ENCODE data around the gene CHMP4B. TPM values are rescaled to one million over a fixed set of nuclear protein-coding genes. Genes with fewer than 3 reads are reported as not detected.

The CHMP4B gene
- total RNA-seq, 6 donors from 2014 or later: 71.2 to 139 (median 104) TPM

DNA sequence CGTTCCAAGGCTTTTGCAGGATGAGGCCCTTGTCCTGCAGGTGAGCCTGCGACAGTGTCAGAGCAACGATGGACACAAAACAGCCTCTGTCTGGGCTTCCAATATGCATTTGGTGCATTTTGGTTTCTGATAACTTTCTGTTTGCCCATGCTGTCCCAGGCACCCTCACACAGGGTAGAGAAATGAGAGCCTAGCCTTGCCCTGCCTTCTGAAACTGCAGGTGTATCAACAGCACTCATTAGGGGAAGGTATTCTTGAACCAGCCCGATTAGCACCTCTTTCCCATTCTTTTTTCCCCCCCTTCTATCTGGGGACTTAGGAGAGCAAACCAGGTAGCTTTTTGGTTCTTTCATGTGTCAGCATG lies 30.3 kb downstream of the CHMP4B start:
- DNase-seq (no peak), ATAC-seq (ENCODE audit: low FRiP score in 2 of 2) (no peak)
- TF ChIP-seq POLR2A (IDR thresholded peaks at IDR 0.05) (no peak), POLR2AphosphoS5 (IDR thresholded peaks at IDR 0.05) (no peak), EP300 (IDR thresholded peaks at IDR 0.05) (no peak)
- TF ChIP-seq, protein P1, sequence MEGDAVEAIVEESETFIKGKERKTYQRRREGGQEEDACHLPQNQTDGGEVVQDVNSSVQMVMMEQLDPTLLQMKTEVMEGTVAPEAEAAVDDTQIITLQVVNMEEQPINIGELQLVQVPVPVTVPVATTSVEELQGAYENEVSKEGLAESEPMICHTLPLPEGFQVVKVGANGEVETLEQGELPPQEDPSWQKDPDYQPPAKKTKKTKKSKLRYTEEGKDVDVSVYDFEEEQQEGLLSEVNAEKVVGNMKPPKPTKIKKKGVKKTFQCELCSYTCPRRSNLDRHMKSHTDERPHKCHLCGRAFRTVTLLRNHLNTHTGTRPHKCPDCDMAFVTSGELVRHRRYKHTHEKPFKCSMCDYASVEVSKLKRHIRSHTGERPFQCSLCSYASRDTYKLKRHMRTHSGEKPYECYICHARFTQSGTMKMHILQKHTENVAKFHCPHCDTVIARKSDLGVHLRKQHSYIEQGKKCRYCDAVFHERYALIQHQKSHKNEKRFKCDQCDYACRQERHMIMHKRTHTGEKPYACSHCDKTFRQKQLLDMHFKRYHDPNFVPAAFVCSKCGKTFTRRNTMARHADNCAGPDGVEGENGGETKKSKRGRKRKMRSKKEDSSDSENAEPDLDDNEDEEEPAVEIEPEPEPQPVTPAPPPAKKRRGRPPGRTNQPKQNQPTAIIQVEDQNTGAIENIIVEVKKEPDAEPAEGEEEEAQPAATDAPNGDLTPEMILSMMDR (IDR thresholded peaks at IDR 0.05): no peak
- H3K4me1 ChIP-seq: peaks cover 67 to 99% (median 80%) of the 10 kb centered on the region in 4 donors
- no peaks in the 10 kb centered on the region for H3K9me3 ChIP-seq
- H3K27me3 ChIP-seq: no peaks in the 10 kb centered on the region
- 71 to 77% methylated on average over 4 of the region's 4 CpGs for WGBS, 2 donors
- H3K4me3 ChIP-seq: no peak overlapping the region
- H3K36me3 ChIP-seq: no peaks in the 10 kb centered on the region
- no peak overlapping the region for H3K27ac ChIP-seq

- H3K4me3 ChIP-seq: no peak overlapping the region
- no peak overlapping the region for H3K27ac ChIP-seq
- WGBS, 2 donors: 64 to 74% methylated on average over 3 of the region's 3 CpGs
- peak in 1 of 2 donors; percentile 57 for DNase-seq
- ATAC-seq (ENCODE audit: low FRiP score in 2 of 2): peak in 1 of 2 donors; percentile 52
- TF ChIP-seq, protein P1 (IDR thresholded peaks at IDR 0.05): no peak
- TF ChIP-seq POLR2A (IDR thresholded peaks at IDR 0.05) (no peak), POLR2AphosphoS5 (IDR thresholded peaks at IDR 0.05) (no peak), EP300 (IDR thresholded peaks at IDR 0.05) (no peak)
- peaks cover 64 to 95% (median 77%) of the 10 kb centered on the region in 4 donors for H3K4me1 ChIP-seq
- no peaks in the 10 kb centered on the region for H3K27me3 ChIP-seq
- H3K9me3 ChIP-seq: no peaks in the 10 kb centered on the region
- no peaks in the 10 kb centered on the region for H3K36me3 ChIP-seq
These were observed 31.2 kb downstream of the CHMP4B start for GRCh38 chr20:33842346-33842745.

DNA sequence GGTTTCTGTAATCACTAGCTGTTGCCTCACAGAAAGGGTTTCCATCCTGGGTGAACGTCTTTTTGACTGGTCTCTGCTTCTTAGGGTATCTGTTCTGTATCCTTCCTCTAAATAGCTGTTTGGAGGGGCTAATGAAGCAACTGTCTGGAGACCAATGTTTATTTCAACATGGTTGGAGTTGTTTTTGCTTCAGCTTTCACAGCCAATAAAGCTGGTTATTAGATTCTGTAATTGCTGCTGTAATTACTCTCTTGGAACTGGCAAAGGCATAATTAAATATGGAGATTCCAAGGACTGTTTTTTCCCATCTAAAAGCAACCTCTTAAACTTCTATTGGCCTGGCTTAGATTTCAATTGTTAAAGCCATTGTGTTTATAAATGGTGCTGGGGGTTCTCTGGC lies 31.9 kb downstream of the CHMP4B start:
- no peak overlapping the region for H3K4me3 ChIP-seq
- 27 to 33% methylated on average over 1 of the region's 1 CpG for WGBS, 2 donors
- no peak for TF ChIP-seq EP300 (IDR thresholded peaks at IDR 0.05)
- TF ChIP-seq, protein P1 (IDR thresholded peaks at IDR 0.05): no peak
- no peak for TF ChIP-seq POLR2AphosphoS5 (IDR thresholded peaks at IDR 0.05)
- TF ChIP-seq POLR2A (IDR thresholded peaks at IDR 0.05): no peak
- H3K9me3 ChIP-seq: no peaks in the 10 kb centered on the region
- peaks cover 57 to 88% (median 71%) of the 10 kb centered on the region in 4 donors for H3K4me1 ChIP-seq
- DNase-seq (no peak), ATAC-seq (ENCODE audit: low FRiP score in 2 of 2) (no peak)
- H3K27ac ChIP-seq: no peak overlapping the region
- no peaks in the 10 kb centered on the region for H3K27me3 ChIP-seq
- H3K36me3 ChIP-seq: no peaks in the 10 kb centered on the region

GRCh38 chr20:33843854-33844253 lies 32.7 kb downstream of the CHMP4B start:
- H3K27ac ChIP-seq: no peak overlapping the region
- H3K4me3 ChIP-seq: no peak overlapping the region
- H3K36me3 ChIP-seq: peaks cover 0 to 7% (median 3%) of the 10 kb centered on the region in 4 donors
- 28 to 29% methylated on average over 4 of the region's 4 CpGs for WGBS, 2 donors
- no peaks in the 10 kb centered on the region for H3K27me3 ChIP-seq
- ATAC-seq (ENCODE audit: low FRiP score in 2 of 2) (no peak), DNase-seq (peak in 1 of 2 donors; percentile 39)
- peaks cover 49 to 80% (median 64%) of the 10 kb centered on the region in 4 donors for H3K4me1 ChIP-seq
- no peaks in the 10 kb centered on the region for H3K9me3 ChIP-seq
- TF ChIP-seq EP300 (IDR thresholded peaks at IDR 0.05): no peak
- TF ChIP-seq POLR2A (IDR thresholded peaks at IDR 0.05): no peak
- TF ChIP-seq, protein P1 (IDR thresholded peaks at IDR 0.05): no peak
- no peak for TF ChIP-seq POLR2AphosphoS5 (IDR thresholded peaks at IDR 0.05)

DNA sequence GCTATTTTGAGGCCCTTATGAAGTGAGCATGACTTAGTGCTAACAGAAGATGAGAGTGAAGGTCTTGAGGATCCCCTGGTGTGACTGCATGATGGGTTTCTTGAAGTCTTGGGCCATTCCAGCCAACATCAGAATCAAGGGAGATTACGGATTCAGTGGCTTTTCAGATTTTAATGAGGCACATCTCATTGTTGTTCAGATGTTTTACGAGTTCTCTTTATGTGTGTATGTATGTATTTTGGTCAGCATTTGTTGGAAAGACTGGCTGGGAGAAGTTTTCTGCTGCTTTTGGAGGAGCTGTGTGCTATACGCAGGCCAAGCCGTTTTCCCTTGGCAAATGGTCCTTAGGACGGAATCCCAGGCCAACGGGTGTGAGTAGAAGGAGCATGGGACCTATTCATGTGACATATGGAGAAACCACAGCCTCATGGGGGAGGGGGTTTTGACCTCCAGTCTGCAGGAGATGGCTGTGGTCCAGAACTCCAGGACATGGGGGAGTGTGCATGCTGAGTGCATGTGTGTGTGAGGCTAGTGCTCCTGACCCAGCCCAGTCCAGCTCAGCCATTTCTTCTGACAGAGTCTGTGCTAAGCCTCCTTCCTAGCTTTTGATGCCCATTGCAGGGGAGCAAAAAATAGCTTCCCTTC lies 35.3 kb downstream of the CHMP4B start:
- WGBS, 2 donors: 65 to 79% methylated on average over 6 of the region's 6 CpGs
- no peak overlapping the region for H3K4me3 ChIP-seq
- H3K27me3 ChIP-seq: no peaks in the 10 kb centered on the region
- H3K36me3 ChIP-seq: peaks cover 10 to 30% (median 13%) of the 10 kb centered on the region in 4 donors
- H3K27ac ChIP-seq: no peak overlapping the region
- ATAC-seq (ENCODE audit: low FRiP score in 2 of 2): peak in 1 of 2 donors; percentile 50
- H3K9me3 ChIP-seq: no peaks in the 10 kb centered on the region
- no peak for TF ChIP-seq POLR2AphosphoS5 (IDR thresholded peaks at IDR 0.05)
- TF ChIP-seq, protein P1 (IDR thresholded peaks at IDR 0.05): no peak
- TF ChIP-seq POLR2A (IDR thresholded peaks at IDR 0.05): no peak
- no peak for TF ChIP-seq EP300 (IDR thresholded peaks at IDR 0.05)
- DNase-seq: no peak
- H3K4me1 ChIP-seq: peaks cover 33 to 61% (median 41%) of the 10 kb centered on the region in 4 donors

Data from upper lobe of left lung (tissue), 6 donors.